ENCODE measurements around the gene FHL3. TPM values are rescaled to one million over a fixed set of nuclear protein-coding genes. Genes with fewer than 3 reads are reported as not detected.

Gene FHL3
- total and polyA plus RNA-seq, 9 of the 15 experiments (the other 6 are each of a cell fraction or from before 2014, with no cell fraction given), result 6.1 to 144 (median 34.1) TPM

DNA sequence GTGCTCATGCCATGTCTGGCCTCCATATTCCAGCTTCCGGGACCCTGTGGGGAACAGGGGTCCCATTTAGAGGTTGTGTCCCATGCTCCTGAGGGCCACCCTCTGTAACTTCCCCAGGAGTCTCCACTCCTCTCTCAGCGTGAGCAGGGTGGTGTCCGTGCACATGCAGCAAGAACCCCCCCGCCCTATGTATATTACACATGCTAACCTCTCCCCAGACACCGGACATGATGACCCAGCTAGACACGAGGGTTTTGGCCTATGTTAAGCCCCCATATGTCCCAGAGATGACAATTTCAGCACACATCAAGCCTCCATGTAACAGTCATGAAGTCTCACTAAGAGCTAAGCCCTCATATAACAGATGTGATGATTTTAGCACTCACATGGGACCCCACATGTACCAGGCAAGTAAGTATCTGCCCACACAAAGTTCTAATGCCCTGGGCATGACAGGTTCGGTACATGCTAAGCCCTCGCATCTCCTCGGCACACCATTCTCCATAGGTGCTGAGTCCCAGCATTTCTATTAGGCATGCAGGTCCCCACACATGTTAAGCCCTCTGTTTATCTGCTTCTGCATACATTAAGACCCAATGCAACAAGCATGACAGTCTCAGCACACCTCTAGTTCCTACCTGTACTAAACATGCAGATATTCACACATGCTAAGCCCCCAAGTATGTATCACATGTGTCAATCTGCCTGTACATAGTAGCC is 7.1 kb downstream of the FHL3 start:
- H4K20me1 ChIP-seq (replicated peaks; ENCODE audit: control insufficient read depth, insufficient read depth, low read length), result 0 out of 2 replicates have a peak, but pooled peaks cover 3% of the 10 kb centered on the region
- no peak for TF ChIP-seq STAG1 (CRISPR knock-in tag; IDR thresholded peaks at IDR 0.05; ENCODE audit: borderline replicate concordance)
- TF ChIP-seq PML (IDR thresholded peaks at IDR 0.05; ENCODE audit: low read length), result peak; percentile 37; the same call in 1 of the 2 replicates
- in situ Hi-C loops (cut with MboI), result no loop called here
- no TSS peak for BruUV-seq (replicated peaks)
- no peaks in the 10 kb centered on the region for H3K9me3 ChIP-seq (replicated peaks; ENCODE audit: control insufficient read depth, insufficient read depth, low read depth, low read length)
- H3K9me1 ChIP-seq (ENCODE audit: control insufficient read depth, insufficient read depth, low read length), result peaks cover 2% of the 10 kb centered on the region
- peaks cover 75% of the 10 kb centered on the region for H3K36me3 ChIP-seq (ENCODE audit: control insufficient read depth, insufficient read depth, low read length)
- ChIA-PET CTCF (ENCODE audit: low intra/inter-chr PET ratio) (no interaction called here), POLR2A (interaction anchor here (0.6 to 5.9 kb wide), 3 partner anchors 14 to 435 kb away, joined by 3 to 66 read pairs (median 4); partner anchors contain the start of gene UTP11)
- no peaks in the 10 kb centered on the region for H3K27me3 ChIP-seq (ENCODE audit: control insufficient read depth in 2 of 2, insufficient read depth in 2 of 2, low read length in 2 of 2)
- H3K79me2 ChIP-seq (ENCODE audit: control insufficient read depth, insufficient read depth, low read length), result peaks cover 61% of the 10 kb centered on the region
- peak overlapping the region; percentile 49 to 82 for H3K9ac ChIP-seq (ENCODE audit: insufficient read depth in 1 of 2, low read depth in 2 of 2, low read length in 2 of 2)
- FAIRE-seq (peak; percentile 11), ATAC-seq (no peak), DNase-seq (ENCODE audit: extremely low read depth in 1 of 4, low spot score in 3 of 4) (no peak)
- intact Hi-C loops (cut with micrococcal nuclease), result no loop called here
- H3K4me1 ChIP-seq (replicated peaks in 1 of 2; ENCODE audit: control insufficient read depth in 2 of 2, insufficient read depth in 2 of 2, low read length in 2 of 2), result peaks cover 47 to 65% of the 10 kb centered on the region in 2 experiments
- no peak overlapping the region for H3K4me3 ChIP-seq
- peak overlapping the region; percentile 80; the same call in 1 of the 2 replicates for H3K4me2 ChIP-seq (ENCODE audit: insufficient read depth, low read length)
- 96% methylated on average over 9 of the region's 9 CpGs for WGBS (ENCODE audit: insufficient coverage, low coverage, missing lambda C conversion rate)
- no peak overlapping the region for H2AFZ ChIP-seq (ENCODE audit: low read depth, low read length)
- H3K27ac ChIP-seq (ENCODE audit: extremely low read depth, low read depth, low read length), result peak overlapping the region; percentile 96

DNA sequence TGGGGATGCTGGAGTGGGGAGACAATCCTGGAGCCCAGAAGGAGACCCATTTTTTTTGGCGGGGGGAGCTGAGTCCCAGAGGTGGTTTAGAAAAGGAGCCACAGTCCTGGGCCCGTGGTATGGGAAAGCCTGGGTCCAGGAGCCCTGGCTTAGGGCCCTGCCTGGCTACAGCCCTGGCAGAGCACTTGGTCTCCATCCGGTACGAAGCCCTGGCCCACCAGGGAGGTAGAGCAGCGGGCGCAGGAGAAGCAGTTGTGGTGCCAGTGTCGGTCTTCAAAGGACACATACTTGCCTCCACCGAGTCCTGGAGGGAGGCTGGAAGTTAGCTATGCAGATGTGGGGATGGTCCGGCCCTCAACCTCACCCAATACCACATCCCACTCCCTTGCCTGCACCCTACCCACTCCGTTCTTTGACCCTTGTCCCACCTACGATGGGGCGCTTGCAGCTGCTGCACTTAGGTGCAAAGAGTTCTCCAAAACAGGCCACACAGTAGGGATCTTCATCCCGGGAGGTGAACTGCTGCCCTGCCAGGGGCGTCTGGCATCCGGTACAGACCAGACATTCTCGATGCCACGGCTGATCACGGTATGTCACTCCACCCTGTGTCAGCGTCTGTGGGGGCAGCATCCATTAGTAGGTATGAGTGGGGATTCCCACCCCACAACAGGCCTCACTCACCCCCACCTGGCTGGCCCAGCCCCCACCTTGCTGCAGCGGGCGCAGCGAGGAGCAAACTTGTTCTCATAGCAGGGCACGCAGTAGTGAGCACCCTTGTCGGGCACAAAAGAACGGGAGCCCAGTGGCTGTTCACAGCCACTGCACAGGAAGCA is 7.8 kb downstream of the FHL3 start:
- ChIA-PET CTCF (ENCODE audit: low intra/inter-chr PET ratio) (no interaction called here), POLR2A (interaction anchor here (0.6 to 5.9 kb wide), 5 partner anchors 14 to 1351 kb away, joined by 3 to 66 read pairs (median 3); partner anchors contain the start of gene UTP11)
- Histone ChIP-seq H3K9me1 (ENCODE audit: control insufficient read depth, insufficient read depth, low read length) (peaks cover 2% of the 10 kb centered on the region), H3K27ac (ENCODE audit: extremely low read depth, low read depth, low read length) (peak overlapping the region; percentile 96), H4K20me1 (replicated peaks; ENCODE audit: control insufficient read depth, insufficient read depth, low read length) (0 out of 2 replicates have a peak, but pooled peaks cover 3% of the 10 kb centered on the region), H3K27me3 (ENCODE audit: control insufficient read depth in 2 of 2, insufficient read depth in 2 of 2, low read length in 2 of 2) (no peaks in the 10 kb centered on the region), H3K4me1 (replicated peaks in 1 of 2; ENCODE audit: control insufficient read depth in 2 of 2, insufficient read depth in 2 of 2, low read length in 2 of 2) (peaks cover 40 to 58% of the 10 kb centered on the region in 2 experiments), H3K79me2 (ENCODE audit: control insufficient read depth, insufficient read depth, low read length) (peaks cover 53% of the 10 kb centered on the region), H3K36me3 (ENCODE audit: control insufficient read depth, insufficient read depth, low read length) (peaks cover 67% of the 10 kb centered on the region), H3K9ac (ENCODE audit: insufficient read depth in 1 of 2, low read depth in 2 of 2, low read length in 2 of 2) (peak overlapping the region; percentile 2 to 70; a peak in 3 of 4 replicates), H3K4me2 (ENCODE audit: insufficient read depth, low read length) (no peak overlapping the region), H3K9me3 (replicated peaks; ENCODE audit: control insufficient read depth, insufficient read depth, low read depth, low read length) (no peaks in the 10 kb centered on the region), H2AFZ (ENCODE audit: low read depth, low read length) (no peak overlapping the region), H3K4me3 (no peak overlapping the region)
- in situ Hi-C loops (cut with MboI) (no loop called here), intact Hi-C loops (cut with micrococcal nuclease) (no loop called here)
- DNase-seq (ENCODE audit: extremely low read depth in 1 of 4, low spot score in 3 of 4) (no peak), FAIRE-seq (no peak), ATAC-seq (no peak)
- BruUV-seq (replicated peaks), result no TSS peak
- peak; percentile 52; the same call in 1 of the 2 replicates for TF ChIP-seq POLR2G (IDR thresholded peaks at IDR 0.05; ENCODE audit: low read depth, low read length)
- peak; percentile 67 for TF ChIP-seq RBFOX2 (IDR thresholded peaks at IDR 0.05; ENCODE audit: low read depth, low read length)
- TF ChIP-seq E2F3 (CRISPR knock-in tag; IDR thresholded peaks at IDR 0.05), result no peak
- TF ChIP-seq RBM22 (IDR thresholded peaks at IDR 0.05; ENCODE audit: low read depth, low read length, poor library complexity, severe bottlenecking), result peak; percentile 61
- WGBS (ENCODE audit: insufficient coverage, low coverage, missing lambda C conversion rate), result 94% methylated on average over 24 of the region's 25 CpGs
